DMS 273 (cell line): ENCODE data around the gene TTLL5.

Experiments used
- DNase-seq: peaks from one replicate; lab custom pipeline; 2025; ENCODE audit not compliant: unreplicated experiment; lab: John Stamatoyannopoulos, UW

Gene TTLL5

DNA sequence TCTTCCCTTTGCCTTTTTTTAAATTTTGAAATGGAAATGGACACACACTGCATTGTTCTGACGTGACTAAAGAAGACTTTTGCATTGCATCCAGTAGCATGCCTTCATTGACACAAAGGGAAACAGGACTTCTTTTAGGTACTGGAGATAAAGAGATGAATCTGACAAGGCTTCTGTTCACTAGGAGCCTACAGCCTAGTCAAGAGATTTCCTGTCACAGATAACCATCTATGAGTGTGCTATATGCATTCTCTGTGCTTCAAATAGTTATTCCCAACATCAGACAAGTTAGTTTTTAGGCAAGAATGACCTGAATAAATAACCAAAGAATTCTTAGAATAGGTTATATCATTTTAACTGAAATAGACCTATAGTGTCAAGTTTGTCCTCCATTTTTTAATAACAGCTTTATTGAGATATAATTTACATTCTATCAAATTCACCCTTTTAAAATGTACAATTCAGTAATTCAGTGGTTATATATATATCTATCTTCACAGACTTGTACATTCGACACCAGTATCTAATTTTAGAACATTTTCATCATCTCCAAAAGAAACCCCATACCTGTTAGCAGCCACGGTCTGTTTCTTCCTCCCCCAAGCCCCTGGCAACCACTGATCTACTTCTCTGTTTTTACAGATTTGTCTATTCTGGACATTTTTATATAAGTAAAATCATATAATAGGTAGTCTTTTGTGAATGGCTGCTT is 122.7 kb downstream of the TTLL5 start:
- no peak for DNase-seq

DNA sequence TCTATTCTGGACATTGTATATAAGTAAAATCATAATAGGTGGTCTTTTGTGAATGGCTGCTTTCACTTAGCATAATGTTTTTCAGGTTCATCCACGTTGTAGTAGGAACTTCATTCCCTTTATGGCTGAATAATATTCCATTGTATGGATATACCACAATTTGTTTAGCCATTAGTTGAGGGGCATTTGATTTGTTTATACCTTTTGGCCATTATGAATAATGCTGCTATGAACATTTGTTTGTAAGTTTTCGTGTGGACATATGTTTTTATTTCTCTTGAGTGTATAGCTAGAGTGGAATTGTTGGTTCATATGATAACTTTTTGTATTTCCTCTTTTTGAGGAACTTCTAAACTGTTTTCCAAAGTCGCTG is 123.3 kb downstream of the TTLL5 start:
- DNase-seq: no peak

GRCh38 chr14:75793806-75794205 is 132.8 kb downstream of the TTLL5 start:
- peak; percentile 16 for DNase-seq

DNA sequence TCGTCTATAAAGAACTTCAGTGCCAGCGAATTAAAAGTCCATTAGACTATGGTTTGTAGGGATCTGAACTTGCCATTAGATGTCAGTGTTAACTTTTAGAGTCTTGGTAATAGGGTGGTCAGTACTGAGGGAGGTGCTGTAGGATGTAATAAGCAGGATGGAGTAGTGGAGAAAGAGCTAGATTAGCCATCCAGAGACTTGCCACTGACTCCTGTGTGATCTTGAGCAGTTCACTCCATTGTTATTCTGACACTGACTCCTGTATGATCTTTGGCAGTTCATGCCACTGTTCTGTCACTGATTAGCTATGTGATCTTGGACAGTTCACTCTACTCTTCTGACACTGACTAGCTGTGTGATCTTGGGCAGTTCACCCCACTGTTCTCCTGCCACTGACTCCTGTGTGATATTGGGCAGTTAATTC is 133.6 kb downstream of the TTLL5 start:
- DNase-seq: peak; percentile 25

- no peak for DNase-seq
Measured at GRCh38 chr14:75800792-75801191, 139.7 kb downstream of the TTLL5 start.

- no peak for DNase-seq
Measured at GRCh38 chr14:75802486-75802885, 141.4 kb downstream of the TTLL5 start.

DNA sequence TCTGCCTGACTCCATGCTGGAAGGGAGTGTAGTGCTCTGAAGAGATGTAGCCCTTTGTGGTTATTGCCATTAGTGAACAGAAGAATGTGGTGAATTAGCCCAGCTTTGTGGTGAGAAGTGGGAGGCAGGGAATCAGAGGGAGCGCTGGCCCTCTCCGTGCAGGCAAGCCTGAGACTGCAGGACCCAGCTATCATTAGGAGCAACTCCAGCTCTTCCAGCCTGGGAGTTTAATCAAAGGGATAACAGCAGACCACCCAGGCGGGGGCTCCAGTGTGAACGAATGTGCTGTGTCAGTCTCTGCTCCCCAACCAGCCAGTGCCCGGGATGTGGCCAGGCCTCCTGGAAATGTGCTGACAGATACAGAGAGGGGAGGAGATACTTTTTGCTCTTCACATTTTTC is 142.7 kb downstream of the TTLL5 start:
- DNase-seq: no peak

DNA sequence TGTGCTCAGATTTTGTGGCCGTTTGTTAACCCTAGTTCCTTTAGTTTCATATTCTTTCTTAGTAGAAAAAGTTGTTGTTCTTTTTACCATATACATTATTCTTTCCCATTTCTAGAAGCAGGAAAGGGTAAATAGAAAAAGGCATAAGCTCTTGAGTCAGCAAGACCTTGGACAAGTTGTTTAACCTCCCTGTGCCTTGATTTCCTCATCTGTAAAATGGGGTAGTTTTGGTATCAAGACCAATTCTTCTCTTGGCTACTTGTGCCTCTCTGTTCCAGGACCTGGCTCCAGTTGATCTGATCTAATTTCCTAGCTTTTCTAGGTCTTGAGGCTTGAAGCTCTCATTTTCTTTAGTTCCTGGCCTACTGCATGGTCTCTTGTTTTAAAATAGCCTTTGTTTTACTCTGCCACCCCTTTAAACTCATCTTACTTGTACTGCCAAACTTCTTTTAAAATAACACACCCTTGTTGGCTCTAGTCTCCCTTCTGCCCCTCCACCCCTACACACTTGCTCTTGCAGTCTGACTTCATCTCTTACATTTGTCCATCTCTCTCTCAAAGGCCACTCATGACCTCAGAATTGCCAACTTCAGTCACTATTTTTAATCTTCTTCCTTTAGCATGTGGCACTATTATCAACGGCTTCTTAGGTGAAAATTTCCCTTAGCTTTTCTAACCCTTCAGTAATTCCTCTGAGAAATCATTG is 143.7 kb downstream of the TTLL5 start:
- DNase-seq: no peak

- no peak for DNase-seq
Measured at GRCh38 chr14:75805646-75806045, 144.6 kb downstream of the TTLL5 start.

DNA sequence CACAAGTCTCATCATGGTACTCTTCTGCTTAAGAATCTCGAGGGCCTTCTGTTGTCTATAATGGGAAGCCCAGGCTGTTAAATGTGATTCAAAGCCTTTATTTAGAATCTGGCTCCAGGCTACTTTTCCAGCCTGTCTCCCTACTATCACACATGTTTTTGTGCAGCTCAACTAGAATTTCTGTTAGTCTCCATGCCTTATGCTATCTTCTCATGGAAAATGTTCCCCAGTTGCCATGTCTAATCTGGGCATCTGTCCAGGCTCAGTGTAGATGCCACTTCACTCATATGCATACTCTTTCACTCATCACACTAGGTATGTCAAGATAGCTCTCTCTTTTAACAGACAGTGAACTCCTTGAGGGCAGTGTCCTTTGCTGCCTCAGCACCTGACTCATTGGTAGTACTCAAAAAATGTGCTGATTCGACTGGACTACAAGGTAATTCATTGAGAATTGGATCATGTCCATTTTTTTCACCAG is 145.3 kb downstream of the TTLL5 start:
- no peak for DNase-seq

DNA sequence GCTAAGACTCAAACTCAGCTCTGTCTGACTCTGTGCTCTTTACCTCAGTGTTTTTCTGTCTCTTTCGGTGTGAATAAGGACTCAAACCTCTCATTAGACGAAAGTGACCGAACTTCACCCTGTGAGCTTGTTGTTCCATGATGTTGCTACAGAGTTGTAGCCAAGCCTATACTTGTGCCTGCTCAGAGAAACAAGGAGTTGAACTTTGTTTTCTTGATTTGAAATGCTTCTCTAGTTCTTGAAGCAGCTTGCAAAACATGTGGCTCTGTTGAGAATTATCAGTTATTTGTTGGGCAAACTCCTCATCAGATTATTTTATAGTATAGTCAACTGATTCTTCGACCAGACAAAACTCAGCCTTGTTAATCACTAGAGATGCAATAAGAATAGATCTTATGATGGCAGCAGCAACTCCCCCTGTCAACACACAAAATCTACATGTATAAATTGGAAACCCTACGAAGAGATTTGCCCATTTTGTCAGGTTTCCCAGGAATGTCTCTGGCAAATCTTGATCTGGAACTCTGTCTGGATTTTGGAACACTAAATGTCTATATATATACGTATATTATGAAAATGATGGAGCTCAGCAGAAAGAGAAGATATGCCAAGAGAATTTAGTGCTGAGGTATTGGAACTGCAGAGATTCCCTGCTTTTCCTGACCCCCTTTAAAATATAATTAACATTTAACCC is 146.8 kb downstream of the TTLL5 start:
- no peak for DNase-seq

- DNase-seq: no peak
Measured at GRCh38 chr14:75811136-75811829, 150.2 kb downstream of the TTLL5 start.

DNA sequence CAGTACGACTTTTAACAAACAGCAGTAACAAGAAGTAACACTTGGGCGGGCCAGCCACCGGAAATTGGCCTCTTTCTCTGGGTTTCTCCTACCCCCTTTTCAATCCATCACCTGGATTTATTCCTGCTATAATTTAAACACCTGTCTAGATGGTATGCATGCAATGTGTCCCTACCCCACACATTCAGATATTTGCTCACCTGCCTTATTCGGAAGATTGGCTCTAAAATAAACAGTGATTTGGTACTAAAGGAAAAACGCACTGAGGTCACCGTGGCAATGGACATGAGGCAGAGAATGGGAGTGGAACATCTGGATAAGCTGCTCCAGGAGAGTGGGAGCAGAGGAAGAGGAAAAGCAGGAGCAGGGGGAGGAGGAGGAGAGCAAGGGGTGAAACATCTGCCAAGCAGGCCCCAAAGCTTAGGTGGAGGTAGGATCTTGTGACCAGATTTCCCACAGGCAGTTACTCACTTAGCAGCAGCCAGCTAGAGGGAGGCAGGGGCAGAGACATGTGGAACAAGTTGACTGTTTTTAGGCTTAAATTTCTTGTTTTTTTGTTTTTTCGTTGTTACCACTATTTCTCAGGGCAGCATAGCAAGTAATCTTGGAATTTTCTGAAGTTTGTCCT is 150.9 kb downstream of the TTLL5 start:
- DNase-seq: no peak

GRCh38 chr14:75812622-75813021 is 151.6 kb downstream of the TTLL5 start:
- DNase-seq: no peak

DNA sequence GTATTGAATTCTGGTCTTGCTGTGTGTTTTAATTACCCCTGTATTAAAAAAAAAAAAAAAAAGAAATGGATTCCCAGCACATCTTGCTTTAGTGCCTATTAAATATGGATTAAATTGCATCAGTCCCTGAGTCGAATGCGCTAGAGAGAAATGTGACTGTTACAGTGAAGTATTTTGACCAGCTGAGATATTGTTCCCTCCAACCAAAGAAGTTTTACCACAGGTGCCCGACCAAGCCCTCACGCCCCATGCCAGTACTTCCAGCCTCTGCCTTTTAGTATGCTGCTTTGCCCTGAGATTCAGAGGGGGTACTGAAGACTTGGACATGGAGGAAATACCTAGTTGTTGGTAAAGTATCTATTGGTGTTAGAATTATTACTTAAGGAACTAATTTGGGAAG is 159.7 kb downstream of the TTLL5 start:
- DNase-seq: no peak

- DNase-seq: no peak
Measured at GRCh38 chr14:75821831-75822521, 160.9 kb downstream of the TTLL5 start.

DNA sequence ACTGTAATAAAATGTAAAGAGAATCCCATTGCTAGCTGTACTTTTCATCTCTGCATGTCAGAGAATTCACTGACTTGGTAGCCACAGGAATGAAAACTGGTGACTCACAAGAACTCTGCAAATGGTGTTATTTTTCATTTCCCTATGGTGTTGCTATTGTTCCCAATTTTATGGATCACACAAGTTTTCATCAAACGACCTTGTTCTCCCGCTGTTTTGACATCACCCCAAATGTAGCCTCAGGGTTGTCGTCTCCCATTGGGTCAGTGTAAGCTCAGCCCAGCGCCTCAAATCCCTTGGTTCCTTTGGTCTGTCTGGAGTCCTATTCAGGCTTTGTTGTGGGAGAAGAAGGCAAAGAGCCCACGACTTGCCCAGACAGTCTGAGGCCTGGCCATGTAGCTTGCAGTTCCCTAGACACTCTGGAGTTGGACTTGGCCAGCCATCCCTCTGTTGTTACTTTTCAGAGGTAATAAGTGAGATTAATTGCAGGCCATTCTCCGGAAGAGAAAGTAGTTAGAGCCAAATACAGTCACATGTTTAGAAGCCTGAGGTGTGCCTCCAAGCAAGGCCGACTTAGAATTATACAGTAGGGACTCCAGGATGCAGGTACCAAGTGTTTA is 161.6 kb downstream of the TTLL5 start:
- no peak for DNase-seq

- DNase-seq: no peak
Measured at GRCh38 chr14:75823334-75823733, 162.3 kb downstream of the TTLL5 start.

GRCh38 chr14:75824318-75824717 is 163.3 kb downstream of the TTLL5 start:
- DNase-seq: no peak

GRCh38 chr14:75825147-75825592 is 164.1 kb downstream of the TTLL5 start:
- no peak for DNase-seq
